K562 (cell line): ENCODE data around the gene PPIL6. TPM values are rescaled to one million over a fixed set of nuclear protein-coding genes. Genes with fewer than 3 reads are reported as not detected.

Experiments
- ATAC-seq: fragments of 200-7000 bp; cut with Tn5 transposase; 3 replicates; pipeline ENCODE4 v1.9.1; 2020; ENCODE audit warnings: moderate library complexity
- Bru-seq: library from RNA; stranded (reverse); fragments of 400-500 nt; gene quantifications from one replicate; lab custom pipeline; 2021; lab: Mats Ljungman, UMichigan
- BruChase-seq, 2 experiments: library from RNA; stranded (reverse); fragments of 400-500 nt; gene quantifications; one replicate each; lab custom pipeline; 2021; lab: Mats Ljungman, UMichigan
- BruUV-seq: library from RNA; stranded (reverse); fragments of 400-500 nt; replicated peaks from 2 replicates; lab custom pipeline; 2021; lab: Mats Ljungman, UMichigan
- CTCF ChIA-PET: fragments of 300-600 bp; formaldehyde crosslinking; extraction: SDS; loops from one replicate; lab custom pipeline; 2021; ENCODE audit warnings: low intra/inter-chr PET ratio; lab: Yijun Ruan, JAX
- POLR2A ChIA-PET: fragments of 300-600, 350-650 bp; sonication (Branson Sonifier 250); formaldehyde crosslinking; extraction: SDS; loops from one replicate; lab custom pipeline; 2021; ENCODE audit warnings: antibody characterized with exemption, inconsistent platforms; lab: Yijun Ruan, JAX
- DNase-seq, 4 experiments: peaks; one replicate each; pipeline versions ENCODE4 v3.0.0 to v3.0.0-alpha.2; 2011 to 2018; ENCODE audit warnings: low spot score in 3 of 4, mixed read lengths in 3 of 4; ENCODE audit errors: extremely low read depth in 1 of 4
- FAIRE-seq: peaks from 2 replicates; lab custom pipeline; 2011; peaks lifted over from hg19 to GRCh38; lab: Jason Lieb, UNC
- H2AFZ ChIP-seq: 2 replicates; pipeline ENCODE4 v1.6.0; 2011; ENCODE audit warnings: low read depth, low read length, control low read depth, inconsistent platforms
- H3K27ac ChIP-seq: fragments of 200-600 bp; 3 replicates; pipeline ENCODE4 v1.8.0; 2011; ENCODE audit warnings: low read depth, mild to moderate bottlenecking, control low read depth, inconsistent platforms, low read length, moderate library complexity, mixed read lengths; ENCODE audit errors: extremely low read depth
- H3K27me3 ChIP-seq, 2 experiments: fragments of 300-600 bp in 1 of 2; 2 replicates in 1 of 2; 3 replicates in 1 of 2; pipeline versions ENCODE4 v1.6.0 to v1.8.0; 2011; ENCODE audit warnings: inconsistent platforms in 2 of 2, low read length in 2 of 2, mild to moderate bottlenecking in 1 of 2, mixed read lengths in 1 of 2, moderate library complexity in 1 of 2; ENCODE audit not compliant: control insufficient read depth in 2 of 2, insufficient read depth in 2 of 2
- H3K36me3 ChIP-seq: fragments of 300-600 bp; 3 replicates; pipeline ENCODE4 v1.8.0; 2011; ENCODE audit warnings: mild to moderate bottlenecking, low read length, inconsistent platforms; ENCODE audit not compliant: control insufficient read depth, insufficient read depth
- H3K4me1 ChIP-seq, 2 experiments: fragments of 200-600 bp in 1 of 2; replicated peaks in 1 of 2; 2 replicates in 1 of 2; 3 replicates in 1 of 2; pipeline versions ENCODE4 v1.5.1 to v1.8.0; 2011; ENCODE audit warnings: inconsistent platforms in 2 of 2, low read length in 2 of 2, mild to moderate bottlenecking in 1 of 2, mixed read lengths in 1 of 2, moderate library complexity in 1 of 2; ENCODE audit not compliant: control insufficient read depth in 2 of 2, insufficient read depth in 2 of 2
- H3K4me2 ChIP-seq: 2 replicates; pipeline ENCODE4 v1.6.1; 2011; ENCODE audit warnings: low read length, control low read depth, inconsistent platforms, mixed read lengths; ENCODE audit not compliant: insufficient read depth
- H3K4me3 ChIP-seq: fragments of 200-600 bp; sonication (generic), shearing (Covaris generic); 2 replicates; pipeline ENCODE4 v1.5.1; 2016; ENCODE audit warnings: control low read depth, inconsistent platforms
- H3K79me2 ChIP-seq: fragments of 200-600 bp; 3 replicates; pipeline ENCODE4 v1.8.0; 2011; ENCODE audit warnings: low read length, inconsistent platforms; ENCODE audit not compliant: control insufficient read depth, insufficient read depth
- H3K9ac ChIP-seq, 2 experiments: 2 replicates each; pipeline versions ENCODE4 v1.6.0 to v1.6.1; 2011; ENCODE audit warnings: low read depth in 2 of 2, low read length in 2 of 2, control low read depth in 1 of 2, inconsistent platforms in 1 of 2, mild to moderate bottlenecking in 1 of 2, mixed read lengths in 1 of 2; ENCODE audit not compliant: insufficient read depth in 1 of 2
- H3K9me1 ChIP-seq: one replicate; pipeline ENCODE4 v1.6.0; 2011; ENCODE audit warnings: inconsistent platforms, mild to moderate bottlenecking, low read length, moderate library complexity; ENCODE audit not compliant: control insufficient read depth, insufficient read depth
- H3K9me3 ChIP-seq: replicated peaks from 2 replicates; pipeline ENCODE4 v1.5.1; 2011; ENCODE audit warnings: low read depth, low read length, inconsistent platforms; ENCODE audit not compliant: control insufficient read depth, insufficient read depth
- H4K20me1 ChIP-seq: replicated peaks from 2 replicates; pipeline ENCODE4 v1.6.1; 2011; ENCODE audit warnings: low read length, inconsistent platforms, mixed read lengths; ENCODE audit not compliant: control insufficient read depth, insufficient read depth
- CTCF ChIP-seq, 3 experiments: IDR thresholded peaks in 2 of 3; conservative IDR thresholded peaks in 1 of 3; 2 replicates each; pipeline ENCODE4 v1.5.1; 2011 to 2012; ENCODE audit warnings: low read length in 3 of 3, mild to moderate bottlenecking in 3 of 3, control low read depth in 2 of 3, improper control_type of control experiment in 1 of 3, inconsistent platforms in 1 of 3, low read depth in 1 of 3, mixed read lengths in 1 of 3, moderate library complexity in 1 of 3; ENCODE audit not compliant: insufficient read depth in 2 of 3
- EHMT2 ChIP-seq: fragments of 450-650 bp; IDR thresholded peaks from 2 replicates; pipeline ENCODE4 v1.6.1; 2018; ENCODE audit warnings: antibody characterized with exemption
- GTF2A2 ChIP-seq: IDR thresholded peaks from 2 replicates; pipeline ENCODE4 v1.6.1; 2016; ENCODE audit warnings: mild to moderate bottlenecking, missing genetic modification characterization, missing compliant biosample characterization
- HNRNPLL ChIP-seq: fragments of 200-400 bp; formaldehyde crosslinking; IDR thresholded peaks from 2 replicates; pipeline ENCODE4 v1.6.1; 2017; ENCODE audit warnings: low read length, low read depth, mild to moderate bottlenecking; ENCODE audit not compliant: poor library complexity, severe bottlenecking
- RBFOX2 ChIP-seq: fragments of 200-400 bp; formaldehyde crosslinking; IDR thresholded peaks from 2 replicates; pipeline ENCODE4 v1.6.1; 2017; ENCODE audit warnings: low read depth, mild to moderate bottlenecking, low read length, moderate library complexity
- STAT5A ChIP-seq: IDR thresholded peaks from 2 replicates; pipeline ENCODE4 v1.6.1; 2012; ENCODE audit warnings: low read length, inconsistent platforms, borderline replicate concordance
- ZBTB49 ChIP-seq: sonication (generic); formaldehyde crosslinking; IDR thresholded peaks from 2 replicates; pipeline ENCODE4 v1.8.0; 2022; ENCODE audit warnings: missing genetic modification reagents, mild to moderate bottlenecking, borderline replicate concordance
- ZNF121 ChIP-seq: sonication (generic); formaldehyde crosslinking; conservative IDR thresholded peaks from 2 replicates; pipeline ENCODE4 v1.8.0; 2022; ENCODE audit warnings: missing genetic modification reagents
- ZNF57 ChIP-seq: fragments of 450-650 bp; formaldehyde crosslinking; IDR thresholded peaks from 2 replicates; pipeline ENCODE4 v1.4.0; 2020; ENCODE audit warnings: mild to moderate bottlenecking, moderate library complexity
- WGBS: fragments of 100-300 bp; shearing (Covaris generic); methylation state at CpG from one replicate; pipeline ENCODE4 v1.1.6; 2016; ENCODE audit warnings: low coverage, mixed read lengths; ENCODE audit not compliant: insufficient coverage; ENCODE audit errors: missing lambda C conversion rate; 5-methylcytosine and 5-hydroxymethylcytosine counted together
- in situ Hi-C: fragments of 300-500 bp; cut with MboI; formaldehyde crosslinking; loops from 4 replicates; pipeline ENCODE4 v1.15.0; 2018; ENCODE audit warnings: inconsistent platforms, mixed read lengths
- intact Hi-C: fragments of 100-400 bp; cut with micrococcal nuclease; formaldehyde crosslinking; loops from 2 replicates; pipeline ENCODE4 v1.14.2; 2022
- long read RNA-seq, 3 experiments: library from polyadenylated mRNA in 2 of 3; library from RNA in 1 of 3; unstranded in 2 of 3; stranded (forward) in 1 of 3; transcript quantifications; one replicate each; pipeline ENCODE4 v2.0.0, GENCODE V29; 2019 to 2022
- polyA minus RNA-seq, 3 experiments: library from RNA; depleted of rRNA, polyadenylated mRNA; stranded (reverse); fragments of >200 nt; gene quantifications; 2 replicates each; pipeline ENCODE4 v1.2.3, GENCODE V29; 2011
- polyA plus RNA-seq, 8 experiments: library from polyadenylated mRNA; depleted of rRNA in 4 of 8; stranded (reverse) in 5 of 8; unstranded in 3 of 8; fragments of >200 nt; fragmentation: Nextera tagmentation in 2 of 8; fragmentation: Illumina TruSeq in 1 of 8; extraction: Ambion mirVana in 2 of 8; extraction: Trizol in 1 of 8; gene quantifications; 2 replicates each; pipeline versions ENCODE4 v1.2.1 to v1.2.3, GENCODE V29; 2011 to 2014; ENCODE audit warnings: inconsistent platforms in 1 of 8, missing spikeins in 1 of 8
- total RNA-seq, 7 experiments: library from RNA; depleted of rRNA in 6 of 7; stranded (reverse); fragments of >200 nt in 6 of 7; fragmentation: Illumina TruSeq in 2 of 7; extraction: Trizol in 2 of 7; gene quantifications; 2 replicates each; pipeline versions ENCODE4 v1.2.1 to v1.2.3, GENCODE V29; 2011 to 2021; ENCODE audit warnings: low replicate concordance in 1 of 7

Gene PPIL6
- 0.19 TPM in 1 of 2 replicates, not detected in the other for total RNA-seq (2011; cell fraction: chromatin; rRNA removed; ENCODE audit: low replicate concordance)
- not detected in 2 replicates for total RNA-seq (2011; cell fraction: nucleolus; rRNA removed)
- total RNA-seq (2011; cell fraction: nucleoplasm; rRNA removed): 0.15 TPM in 1 of 2 replicates, not detected in the other
- 0.33 TPM in 1 of 2 replicates, not detected in the other for total RNA-seq (2014; rRNA removed)
- total RNA-seq (2014; rRNA removed; fragmentation: Illumina TruSeq; extraction: Trizol): 0.64 and 0.98 TPM in 2 replicates
- 0.68 and 0.76 TPM in 2 replicates for total RNA-seq (2015; rRNA removed; fragmentation: Illumina TruSeq; extraction: Trizol)
- total RNA-seq (2021): 0.47 and 0.87 TPM in 2 replicates
- polyA plus RNA-seq (2011; rRNA removed): 0.36 and 1.1 TPM in 2 replicates
- 0.09 and 0.29 TPM in 2 replicates for polyA plus RNA-seq (2011; cell fraction: cytosol; rRNA removed)
- polyA plus RNA-seq (2011; cell fraction: nucleus; rRNA removed): 0.10 and 0.37 TPM in 2 replicates
- 0.72 and 2.6 TPM in 2 replicates for polyA plus RNA-seq (2012)
- 0.35 and 0.49 TPM in 2 replicates for polyA plus RNA-seq (2014; fragmentation: Illumina TruSeq; extraction: Trizol)
- under 1 TPM; 0.13 to 0.14 TPM for polyA plus RNA-seq (2014; fragmentation: Nextera tagmentation; extraction: Ambion mirVana)
- polyA plus RNA-seq (2014; rRNA removed): 0.03 and 1.5 TPM in 2 replicates
- 0.42 and 1.3 TPM in 2 replicates for polyA minus RNA-seq (2011; rRNA and poly(A)+ RNA removed)
- not detected in 2 replicates for polyA minus RNA-seq (2011; cell fraction: cytosol; rRNA and poly(A)+ RNA removed)
- 0.27 TPM in 1 of 2 replicates, not detected in the other for polyA minus RNA-seq (2011; cell fraction: nucleus; rRNA and poly(A)+ RNA removed)
- percentile 39 among the genes with signal in this experiment for Bru-seq, nascent RNA
- BruChase-seq, experiment 1, labeled RNA remaining after a 2-hour chase: percentile 35 among the genes with signal in this experiment
- BruChase-seq, experiment 2, labeled RNA remaining after a 6-hour chase: percentile 31 among the genes with signal in this experiment
- long read RNA-seq, experiment 1, partial matches to known transcripts: 0 of 1 reads
- long read RNA-seq, experiment 1, other reads (novel, unspliced or antisense): 1 of 1 reads
- long read RNA-seq, experiment 2: 0 reads
- long read RNA-seq, experiment 3, partial matches to known transcripts: 0 of 1 reads
- long read RNA-seq, experiment 3, other reads (novel, unspliced or antisense): 1 of 1 reads

- peaks cover 13 to 27% of the 10 kb centered on the region in 2 experiments; a peak in 4 of 5 replicates for H3K4me1 ChIP-seq
- DNase-seq (peak; percentile 92 to 95 (median 94)), FAIRE-seq (no peak), ATAC-seq (peak; percentile 90)
- POLR2A ChIA-PET: interaction anchor here (0.7 to 9.8 kb wide), 7 partner anchors 13 to 317 kb away, joined by 3 to 92 read pairs (median 4); partner anchors contain the start of genes CD164 and MICAL1
- no TSS peak for BruUV-seq
- intact Hi-C loops: loop anchor here (2.0 kb wide), 2 partner anchors 58 to 136 kb away; partner anchors contain the start of gene CD164
- H3K4me2 ChIP-seq: peak within 1 kb of the TSS; percentile 93
- H2AFZ ChIP-seq: peak within 1 kb of the TSS; percentile 89
- peaks cover 20% of the 10 kb centered on the region for H3K79me2 ChIP-seq
- in situ Hi-C loops: no loop called here
- H3K9ac ChIP-seq: peak within 1 kb of the TSS; percentile 76 to 92
- peaks cover 37% of the 10 kb centered on the region for H3K36me3 ChIP-seq
- peak within 1 kb of the TSS; percentile 86 for H3K4me3 ChIP-seq
- H3K9me1 ChIP-seq: no peaks in the 10 kb centered on the region
- under 1% methylated on average over 64 of the region's 102 CpGs for WGBS
- CTCF ChIA-PET: no interaction called here
- H4K20me1 ChIP-seq: no peaks in the 10 kb centered on the region
- no peaks in the 10 kb centered on the region for H3K9me3 ChIP-seq
- peak within 1 kb of the TSS; percentile 74 for H3K27ac ChIP-seq
- H3K27me3 ChIP-seq: no peaks in the 10 kb centered on the region
- TF ChIP-seq RBFOX2: peak; percentile 87
- TF ChIP-seq STAT5A: no peak
- TF ChIP-seq HNRNPLL: peak; percentile 88
- 0 out of 2 replicates have a peak, but pooled peaks have one; percentile 38 for TF ChIP-seq GTF2A2 (tag)
- no peak for TF ChIP-seq ZNF57 (CRISPR knock-in tag)
- 0 out of 2 replicates have a peak, but pooled peaks have one; percentile 19 for TF ChIP-seq ZNF121
- TF ChIP-seq EHMT2: no peak
- TF ChIP-seq ZBTB49: 0 out of 2 replicates have a peak, but pooled peaks have one; percentile 79
- peak in 2 of 3 experiments; percentile 45 to 47; a peak in 4 of 6 replicates for TF ChIP-seq CTCF (IDR thresholded peaks at IDR 0.05 in 2 of 3, conservative IDR thresholded peaks at IDR 0.05 in 1 of 3; ENCODE audit: insufficient read depth in 2 of 3, low read depth in 1 of 3, low read length in 3 of 3)
These were observed at the start of gene PPIL6, which contains the start of gene SMPD2 for GRCh38 chr6:109440331-109441068. PPIL6 (minus strand) TSS chr6:109440628; CDS start chr6:109440590, 38 bp downstream. SMPD2 (plus strand) TSS chr6:109440724; CDS start chr6:109441122, 398 bp downstream.
